PC-9 (cell line): ENCODE results near the gene TSPAN3.

Experiments
- EZH2 ChIP-seq: fragments of 200-600 bp; sonication (generic); IDR thresholded peaks from 2 replicates; pipeline ENCODE4 v1.8.0; 2017; ENCODE audit warnings: antibody characterized with exemption, low read depth
- TF ChIP-seq, protein P1 (sequence below): fragments of 200-600 bp; sonication (generic); conservative IDR thresholded peaks from 2 replicates; pipeline ENCODE4 v1.6.1; 2017; ENCODE audit warnings: mixed run types, antibody characterized with exemption, mild to moderate bottlenecking, moderate library complexity

DNA sequence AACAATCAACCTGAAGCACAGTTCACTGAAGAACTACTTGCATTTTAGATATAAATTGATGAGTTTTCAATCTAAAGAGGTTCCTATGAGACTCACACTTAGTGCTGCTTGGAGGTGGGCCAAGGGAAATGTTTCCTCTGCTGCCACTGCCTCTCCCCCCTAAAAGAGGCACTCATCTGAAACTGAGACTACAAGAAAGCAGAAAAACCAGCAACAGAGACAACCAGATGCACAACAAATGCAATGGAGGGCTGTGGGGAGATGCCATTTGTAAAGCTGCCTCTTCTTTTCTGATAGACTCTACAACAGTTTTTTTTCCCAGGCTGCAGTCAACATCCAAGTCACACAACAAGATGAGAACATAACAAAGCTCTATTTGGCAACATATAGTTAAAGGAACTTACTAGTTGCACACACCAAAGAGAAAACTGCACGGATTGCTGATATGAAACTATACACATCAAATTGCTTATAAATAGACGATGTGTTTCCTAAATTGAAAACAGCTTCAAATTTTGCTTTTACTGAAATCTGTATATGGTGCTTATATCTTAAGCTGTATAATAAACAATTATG is 11.0 kb downstream of the TSPAN3 start:
- TF ChIP-seq, protein P1, sequence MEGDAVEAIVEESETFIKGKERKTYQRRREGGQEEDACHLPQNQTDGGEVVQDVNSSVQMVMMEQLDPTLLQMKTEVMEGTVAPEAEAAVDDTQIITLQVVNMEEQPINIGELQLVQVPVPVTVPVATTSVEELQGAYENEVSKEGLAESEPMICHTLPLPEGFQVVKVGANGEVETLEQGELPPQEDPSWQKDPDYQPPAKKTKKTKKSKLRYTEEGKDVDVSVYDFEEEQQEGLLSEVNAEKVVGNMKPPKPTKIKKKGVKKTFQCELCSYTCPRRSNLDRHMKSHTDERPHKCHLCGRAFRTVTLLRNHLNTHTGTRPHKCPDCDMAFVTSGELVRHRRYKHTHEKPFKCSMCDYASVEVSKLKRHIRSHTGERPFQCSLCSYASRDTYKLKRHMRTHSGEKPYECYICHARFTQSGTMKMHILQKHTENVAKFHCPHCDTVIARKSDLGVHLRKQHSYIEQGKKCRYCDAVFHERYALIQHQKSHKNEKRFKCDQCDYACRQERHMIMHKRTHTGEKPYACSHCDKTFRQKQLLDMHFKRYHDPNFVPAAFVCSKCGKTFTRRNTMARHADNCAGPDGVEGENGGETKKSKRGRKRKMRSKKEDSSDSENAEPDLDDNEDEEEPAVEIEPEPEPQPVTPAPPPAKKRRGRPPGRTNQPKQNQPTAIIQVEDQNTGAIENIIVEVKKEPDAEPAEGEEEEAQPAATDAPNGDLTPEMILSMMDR = no peak
- TF ChIP-seq EZH2 = no peak
